GM21576 (cell line): ENCODE results near the gene NLRP6.
"Not testable (repeated sequence)": the region's sequence is repeated elsewhere in the genome, so short reads cannot be mapped to it uniquely, and the experiment has no call there.

Source experiments
- ATAC-seq: cut with Tn5 transposase; IDR thresholded peaks from one replicate; pipeline ENCODE4 v1.9.1; 2021; ENCODE audit warnings: mild to moderate bottlenecking, moderate library complexity; ENCODE audit not compliant: unreplicated experiment

NLRP6 gene

GRCh38 chr11:281486-282161, 3.4 kb downstream of the NLRP6 start:
- no peak for ATAC-seq

- no peak for ATAC-seq
Measured at GRCh38 chr11:282171-282570, 4.0 kb downstream of the NLRP6 start.

GRCh38 chr11:282630-283360, 4.6 kb downstream of the NLRP6 start:
- ATAC-seq: no peak

- ATAC-seq: no peak
Measured at GRCh38 chr11:283405-284104, 5.3 kb downstream of the NLRP6 start.

- ATAC-seq: no peak
Measured at GRCh38 chr11:284105-285020, 6.2 kb downstream of the NLRP6 start.

GRCh38 chr11:285021-285893, 7.0 kb downstream of the NLRP6 start:
- no peak for ATAC-seq

GRCh38 chr11:285894-286220, 7.7 kb downstream of the NLRP6 start:
- ATAC-seq: no peak

GRCh38 chr11:286977-287820, 9.0 kb downstream of the NLRP6 start:
- ATAC-seq: not testable (repeated sequence)

- ATAC-seq: no peak
Measured at GRCh38 chr11:287821-288477, 9.7 kb downstream of the NLRP6 start.

GRCh38 chr11:288478-289397, 10.5 kb downstream of the NLRP6 start, which contains the start of gene PGGHG:
TSS of gene PGGHG (plus strand) at chr11:289126. CDS start at chr11:289817, 691 bp downstream.
- ATAC-seq: peak; percentile 38

- ATAC-seq: no peak
Measured at GRCh38 chr11:289398-289711, 11.1 kb downstream of the NLRP6 start.

GRCh38 chr11:289712-290620, 11.8 kb downstream of the NLRP6 start:
- no peak for ATAC-seq

GRCh38 chr11:290621-291231, 12.5 kb downstream of the NLRP6 start:
- no peak for ATAC-seq

GRCh38 chr11:291281-292210, 13.3 kb downstream of the NLRP6 start:
- no peak for ATAC-seq
